H1 (cell line): ENCODE results near the gene LCE2D. TPM values are rescaled to one million over a fixed set of nuclear protein-coding genes. Genes with fewer than 3 reads are reported as not detected.

ENCODE experiments used
- CTCF ChIA-PET: fragments of 300-600 bp; sonication (Branson Sonifier 250); formaldehyde crosslinking; loops from one replicate; lab custom pipeline; 2021; ENCODE audit not compliant: partially characterized antibody; lab: Charles Lee
- POLR2A ChIA-PET: fragments of 300-600 bp; sonication (Branson Sonifier 250); formaldehyde crosslinking; loops from one replicate; lab custom pipeline; 2021; ENCODE audit warnings: inconsistent platforms; ENCODE audit not compliant: partially characterized antibody; lab: Charles Lee
- DNase-seq, 2 experiments: peaks; one replicate each; pipeline versions ENCODE4 v3.0.0 to v3.0.0-alpha.2; 2010 to 2022; ENCODE audit warnings: low spot score in 2 of 2, low read depth in 1 of 2, mixed read lengths in 1 of 2
- FAIRE-seq: peaks from 2 replicates; lab custom pipeline; 2011; peaks lifted over from hg19 to GRCh38; lab: Jason Lieb, UNC
- H2AFZ ChIP-seq: 2 replicates; pipeline ENCODE4 v1.8.1; 2012; ENCODE audit warnings: low read length, inconsistent platforms
- H2AK5ac ChIP-seq: 2 replicates; pipeline ENCODE4 v1.6.1; 2013; ENCODE audit warnings: low read depth, low read length
- H2BK120ac ChIP-seq: replicated peaks from 2 replicates; pipeline ENCODE3; 2013; ENCODE audit warnings: low read depth, low read length, inconsistent platforms
- H2BK12ac ChIP-seq: 2 replicates; pipeline ENCODE4 v1.6.1; 2013; ENCODE audit warnings: low read depth, low read length
- H2BK15ac ChIP-seq: 2 replicates; pipeline ENCODE4 v1.6.1; 2013; ENCODE audit warnings: low read length
- H2BK20ac ChIP-seq: 2 replicates; pipeline ENCODE4 v1.6.1; 2013; ENCODE audit warnings: low read length
- H2BK5ac ChIP-seq: 2 replicates; pipeline ENCODE4 v1.6.1; 2013; ENCODE audit warnings: low read depth, low read length
- H3K14ac ChIP-seq: 2 replicates; pipeline ENCODE4 v1.6.1; 2013; ENCODE audit warnings: inconsistent platforms; ENCODE audit not compliant: insufficient read length
- H3K18ac ChIP-seq: 2 replicates; pipeline ENCODE4 v1.6.1; 2013; ENCODE audit warnings: low read length; ENCODE audit errors: extremely low read depth
- H3K23ac ChIP-seq: 2 replicates; pipeline ENCODE4 v1.6.1; 2013; ENCODE audit warnings: inconsistent platforms; ENCODE audit not compliant: insufficient read length
- H3K23me2 ChIP-seq: 2 replicates; pipeline ENCODE4 v1.6.1; 2013; ENCODE audit warnings: low read depth, low read length
- H3K27ac ChIP-seq: 2 replicates; pipeline ENCODE4 v1.6.1; 2011; ENCODE audit warnings: low read depth, low read length, inconsistent platforms
- H3K27me3 ChIP-seq, 4 experiments: replicated peaks in 1 of 4; 1 replicate in 1 of 4; 2 replicates in 3 of 4; pipeline versions ENCODE4 v1.6.1 to v1.8.1; 2011 to 2013; ENCODE audit warnings: low read length in 3 of 4, mild to moderate bottlenecking in 3 of 4, inconsistent platforms in 2 of 4, mixed read lengths in 2 of 4, moderate library complexity in 1 of 4; ENCODE audit not compliant: control insufficient read depth in 3 of 4, insufficient read depth in 3 of 4; ENCODE audit errors: extremely low read depth in 1 of 4
- H3K36me3 ChIP-seq, 4 experiments: 2 replicates each; pipeline versions ENCODE4 v1.6.1 to v1.8.1; 2011 to 2013; ENCODE audit warnings: mild to moderate bottlenecking in 4 of 4, low read length in 3 of 4, moderate library complexity in 2 of 4, control low read depth in 1 of 4, inconsistent platforms in 1 of 4; ENCODE audit not compliant: insufficient read depth in 4 of 4, control insufficient read depth in 2 of 4
- H3K4ac ChIP-seq: replicated peaks from 2 replicates; pipeline ENCODE3; 2013; ENCODE audit warnings: low read length, low read depth, mixed read lengths, inconsistent platforms; ENCODE audit not compliant: insufficient read length
- H3K4me1 ChIP-seq, 4 experiments: replicated peaks in 1 of 4; 1 replicate in 1 of 4; 2 replicates in 3 of 4; pipeline versions ENCODE4 v1.6.1 to v1.8.1; 2011 to 2013; ENCODE audit warnings: low read length in 3 of 4, inconsistent platforms in 2 of 4, mixed read lengths in 1 of 4; ENCODE audit not compliant: insufficient read depth in 4 of 4, control insufficient read depth in 3 of 4
- H3K4me2 ChIP-seq, 2 experiments: 2 replicates each; pipeline versions ENCODE4 v1.6.1 to v1.8.1; 2011 to 2013; ENCODE audit warnings: low read depth in 2 of 2, low read length in 2 of 2, control low read depth in 1 of 2, inconsistent platforms in 1 of 2, mild to moderate bottlenecking in 1 of 2; ENCODE audit not compliant: insufficient read depth in 1 of 2
- H3K4me3 ChIP-seq, 4 experiments: fragments of 200-600, 300-600 bp in 1 of 4; sonication (generic), shearing (Covaris generic), sonication (Bioruptor Twin) in 1 of 4; 2 replicates each; pipeline versions ENCODE4 v1.5.1 to v1.8.1; 2011 to 2016; ENCODE audit warnings: low read length in 4 of 4, low read depth in 3 of 4, control low read depth in 2 of 4, inconsistent platforms in 2 of 4, mild to moderate bottlenecking in 2 of 4, mixed read lengths in 1 of 4, moderate library complexity in 1 of 4; ENCODE audit not compliant: insufficient read depth in 2 of 4; ENCODE audit errors: extremely low read depth in 1 of 4
- H3K56ac ChIP-seq: replicated peaks from 2 replicates; pipeline ENCODE3; 2013; ENCODE audit warnings: low read depth, mild to moderate bottlenecking, mixed read lengths, low read length, inconsistent platforms; ENCODE audit not compliant: insufficient read length
- H3K79me1 ChIP-seq: 2 replicates; pipeline ENCODE4 v1.6.1; 2013; ENCODE audit warnings: low read depth, low read length, control low read depth
- H3K79me2 ChIP-seq, 2 experiments: 2 replicates each; pipeline versions ENCODE4 v1.6.1 to v1.8.1; 2012 to 2013; ENCODE audit warnings: low read length in 2 of 2, mild to moderate bottlenecking in 2 of 2, inconsistent platforms in 1 of 2; ENCODE audit not compliant: insufficient read depth in 2 of 2, control insufficient read depth in 1 of 2
- H3K9ac ChIP-seq, 4 experiments: replicated peaks in 1 of 4; 1 replicate in 1 of 4; 2 replicates in 3 of 4; pipeline versions ENCODE4 v1.6.1 to v1.8.1; 2011 to 2013; ENCODE audit warnings: low read depth in 3 of 4, low read length in 3 of 4, control low read depth in 2 of 4, mild to moderate bottlenecking in 2 of 4, moderate library complexity in 2 of 4, inconsistent platforms in 1 of 4; ENCODE audit errors: extremely low read depth in 1 of 4
- H3K9me3 ChIP-seq, 2 experiments: 2 replicates each; pipeline versions ENCODE4 v1.6.1 to v1.8.1; 2012 to 2013; ENCODE audit warnings: mild to moderate bottlenecking in 2 of 2, moderate library complexity in 2 of 2, control low read depth in 1 of 2, inconsistent platforms in 1 of 2, low read depth in 1 of 2, low read length in 1 of 2, mixed read lengths in 1 of 2; ENCODE audit not compliant: insufficient read depth in 2 of 2
- H4K20me1 ChIP-seq, 2 experiments: replicated peaks in 1 of 2; 2 replicates each; pipeline versions ENCODE3 to v1.8.1; 2011 to 2013; ENCODE audit warnings: inconsistent platforms in 2 of 2, low read length in 2 of 2, mild to moderate bottlenecking in 1 of 2; ENCODE audit not compliant: insufficient read depth in 2 of 2, control insufficient read depth in 1 of 2
- H4K5ac ChIP-seq: 2 replicates; pipeline ENCODE4 v1.6.1; 2013; ENCODE audit warnings: low read length, low read depth, mixed read lengths, inconsistent platforms; ENCODE audit not compliant: insufficient read length
- H4K8ac ChIP-seq: 2 replicates; pipeline ENCODE4 v1.8.0; 2013; ENCODE audit warnings: mild to moderate bottlenecking, moderate library complexity, low read length, inconsistent platforms; ENCODE audit not compliant: insufficient read depth; ENCODE audit errors: extremely low read depth
- H4K91ac ChIP-seq: replicated peaks from 2 replicates; pipeline ENCODE3; 2013; ENCODE audit warnings: low read length, mixed read lengths, inconsistent platforms; ENCODE audit not compliant: insufficient read length
- ASH2L ChIP-seq: fragments of 200-600, 300-600 bp; sonication (generic); IDR thresholded peaks from one replicate; pipeline ENCODE4 v1.7.1; 2017; ENCODE audit warnings: low read length
- BCL11A ChIP-seq, 2 experiments: IDR thresholded peaks; one replicate each; pipeline ENCODE4 v1.6.1; 2011; ENCODE audit warnings: low read depth in 2 of 2, low read length in 2 of 2, mild to moderate bottlenecking in 2 of 2
- CBX5 ChIP-seq: fragments of 300-800, 300-1000 bp; sonication (generic); IDR thresholded peaks from 2 replicates; pipeline ENCODE4 v1.7.1; 2016; ENCODE audit warnings: antibody characterized with exemption, low read length, low read depth
- CHD2 ChIP-seq: IDR thresholded peaks from 2 replicates; pipeline ENCODE4 v1.6.1; 2012; ENCODE audit warnings: low read length, improper control_type of control experiment
- CREB1 ChIP-seq: IDR thresholded peaks from 2 replicates; pipeline ENCODE4 v1.6.1; 2012; ENCODE audit warnings: inconsistent platforms
- EGR1 ChIP-seq: IDR thresholded peaks from 2 replicates; pipeline ENCODE4 v1.6.1; 2011; ENCODE audit warnings: low read depth, low read length, borderline replicate concordance
- EZH2 ChIP-seq: fragments of 200-600 bp; sonication (generic); IDR thresholded peaks from 2 replicates; pipeline ENCODE4 v1.7.1; 2012; ENCODE audit warnings: low read depth, mild to moderate bottlenecking, moderate library complexity, low read length, inconsistent platforms; ENCODE audit not compliant: severe bottlenecking
- MAFK ChIP-seq: IDR thresholded peaks from 2 replicates; pipeline ENCODE4 v1.6.1; 2012; ENCODE audit warnings: low read depth, mild to moderate bottlenecking, improper control_type of control experiment, low read length
- POLR2AphosphoS5 ChIP-seq: IDR thresholded peaks from 2 replicates; pipeline ENCODE4 v1.6.1; 2011; ENCODE audit warnings: low read depth, low read length
- RAD21 ChIP-seq, 2 experiments: IDR thresholded peaks in 1 of 2; conservative IDR thresholded peaks in 1 of 2; 2 replicates each; pipeline ENCODE4 v1.6.1; 2011; ENCODE audit warnings: low read depth in 2 of 2, low read length in 2 of 2, improper control_type of control experiment in 1 of 2, inconsistent platforms in 1 of 2, mild to moderate bottlenecking in 1 of 2, moderate library complexity in 1 of 2
- RXRA ChIP-seq: IDR thresholded peaks from 2 replicates; pipeline ENCODE4 v1.6.1; 2011; ENCODE audit warnings: low read depth, mild to moderate bottlenecking, low read length, moderate library complexity; ENCODE audit not compliant: insufficient read depth
- SAP30 ChIP-seq: fragments of 300-600 bp; sonication (generic); IDR thresholded peaks from 2 replicates; pipeline ENCODE4 v1.7.1; 2012; ENCODE audit warnings: low read length, moderate library complexity, mild to moderate bottlenecking, inconsistent platforms; ENCODE audit not compliant: insufficient read depth, insufficient replicate concordance
- SP4 ChIP-seq: IDR thresholded peaks from 2 replicates; pipeline ENCODE4 v1.6.1; 2012; ENCODE audit warnings: low read length, inconsistent platforms
- TCF12 ChIP-seq: IDR thresholded peaks from 2 replicates; pipeline ENCODE4 v1.6.1; 2011; ENCODE audit warnings: low read depth, mild to moderate bottlenecking, low read length
- ZNF274 ChIP-seq: IDR thresholded peaks from 2 replicates; pipeline ENCODE4 v1.7.0; 2012; ENCODE audit warnings: low read length, borderline replicate concordance; ENCODE audit errors: extremely low read depth
- WGBS, 2 experiments: shearing (Covaris generic) in 1 of 2; methylation state at CpG; one replicate each; pipeline versions ENCODE4 v1.1.6 to v1.1.7; 2013 to 2015; ENCODE audit warnings: low lambda C conversion rate in 2 of 2, mixed read lengths in 2 of 2, inconsistent platforms in 1 of 2, low coverage in 1 of 2, missing lambda C conversion rate in 1 of 2; ENCODE audit not compliant: insufficient replicate concordance in 2 of 2, insufficient coverage in 1 of 2, insufficient read length in 1 of 2; ENCODE audit errors: extremely low coverage in 1 of 2, missing lambda C conversion rate in 1 of 2; 5-methylcytosine and 5-hydroxymethylcytosine counted together
- polyA plus RNA-seq, 7 experiments: library from polyadenylated mRNA; depleted of rRNA in 3 of 7; stranded (reverse) in 5 of 7; unstranded in 2 of 7; fragments of >200 nt in 5 of 7; fragments of 200-250 nt in 2 of 7; gene quantifications; 1 replicate in 5 of 7; 2 replicates in 1 of 7; 4 replicates in 1 of 7; pipeline versions ENCODE4 v1.2.1 to v1.2.3, GENCODE V29; 2011 to 2013; ENCODE audit warnings: missing spikeins in 2 of 7, mixed read lengths in 2 of 7
- total RNA-seq: library from RNA; stranded (reverse); fragmentation: NEBNext Ultra II Directional; extraction: Animal tissue kit (Norgen Biotek cat#: 25700); gene quantifications from 2 replicates; pipeline ENCODE4 v1.2.1, GENCODE V29; 2021

Gene LCE2D
- total and polyA plus RNA-seq, 2 of the 8 experiments (the other 6 are each of a cell fraction or from before 2014, with no cell fraction given), result not detected

GRCh38 chr1:152643945-152644344 lies 19.2 kb upstream of the LCE2D start:
- H3K9ac ChIP-seq, result no peak overlapping the region
- H3K4ac ChIP-seq, result no peak overlapping the region
- H3K36me3 ChIP-seq, result no peaks in the 10 kb centered on the region; a peak in 1 of 8 replicates
- H2BK5ac ChIP-seq, result no peak overlapping the region
- no peak overlapping the region for H4K5ac ChIP-seq
- no peak for FAIRE-seq
- no peaks in the 10 kb centered on the region for H4K20me1 ChIP-seq
- no peak overlapping the region for H4K91ac ChIP-seq
- H3K14ac ChIP-seq, result no peak overlapping the region
- H2AFZ ChIP-seq, result no peak overlapping the region
- CTCF ChIA-PET, result interaction anchor here (0.6 to 1.7 kb wide), 4 partner anchors 10 to 184 kb away, joined by 3 to 9 read pairs (median 4); no protein-coding TSS in a partner anchor
- peaks cover 70 to 89% of the 10 kb centered on the region in 2 experiments for H3K9me3 ChIP-seq
- no peak overlapping the region for H2BK20ac ChIP-seq
- DNase-seq, result no peak
- no peaks in the 10 kb centered on the region for H3K23me2 ChIP-seq
- no peak overlapping the region for H4K8ac ChIP-seq
- no peak overlapping the region for H3K27ac ChIP-seq
- POLR2A ChIA-PET, result no interaction called here
- no peaks in the 10 kb centered on the region for H3K79me1 ChIP-seq
- no peak overlapping the region for H3K23ac ChIP-seq
- H3K4me2 ChIP-seq, result no peak overlapping the region
- no peaks in the 10 kb centered on the region for H3K4me1 ChIP-seq
- no peak overlapping the region for H2BK15ac ChIP-seq
- no peak overlapping the region for H2AK5ac ChIP-seq
- H2BK12ac ChIP-seq, result no peak overlapping the region
- H2BK120ac ChIP-seq, result no peak overlapping the region
- no peak overlapping the region for H3K18ac ChIP-seq
- no peaks in the 10 kb centered on the region for H3K27me3 ChIP-seq
- H3K79me2 ChIP-seq, result no peaks in the 10 kb centered on the region
- H3K56ac ChIP-seq, result no peak overlapping the region
- 63% methylated on average over 3 of the region's 3 CpGs; no CpG with 5 or more reads in 1 of the 2 experiments for WGBS, 2 experiments
- TF ChIP-seq EGR1, result no peak
- no peak for TF ChIP-seq ZNF274
- no peak for TF ChIP-seq POLR2AphosphoS5
- TF ChIP-seq MAFK, result no peak
- no peak for TF ChIP-seq CBX5
- no peak for TF ChIP-seq ASH2L
- TF ChIP-seq RAD21 (IDR thresholded peaks at IDR 0.05 in 1 of 2, conservative IDR thresholded peaks at IDR 0.05 in 1 of 2; ENCODE audit: low read depth in 2 of 2, low read length in 2 of 2), result no peak
- TF ChIP-seq TCF12, result no peak
- no peak for TF ChIP-seq CREB1
- no peak for TF ChIP-seq EZH2
- TF ChIP-seq BCL11A (IDR thresholded peaks at IDR 0.05; ENCODE audit: low read depth in 2 of 2, low read length in 2 of 2), result no peak
- no peak for TF ChIP-seq SP4
- no peak for TF ChIP-seq CHD2
- TF ChIP-seq SAP30, result no peak
- TF ChIP-seq RXRA, result no peak
- no peak overlapping the region for H3K4me3 ChIP-seq
